ENCODE results near the gene ADAMTSL4.
"Not testable (repeated sequence)": the region's sequence is repeated elsewhere in the genome, so short reads cannot be mapped to it uniquely, and the experiment has no call there.

The ADAMTSL4 gene

GRCh38 chr1:150582371-150582770 lies 33.2 kb downstream of the ADAMTSL4 start:
- no peak for DNase-seq (ENCODE audit: low read depth in 2 of 2)

GRCh38 chr1:150596095-150596892 lies 47.1 kb downstream of the ADAMTSL4 start:
- no peak for DNase-seq (ENCODE audit: low read depth in 2 of 2)

DNA sequence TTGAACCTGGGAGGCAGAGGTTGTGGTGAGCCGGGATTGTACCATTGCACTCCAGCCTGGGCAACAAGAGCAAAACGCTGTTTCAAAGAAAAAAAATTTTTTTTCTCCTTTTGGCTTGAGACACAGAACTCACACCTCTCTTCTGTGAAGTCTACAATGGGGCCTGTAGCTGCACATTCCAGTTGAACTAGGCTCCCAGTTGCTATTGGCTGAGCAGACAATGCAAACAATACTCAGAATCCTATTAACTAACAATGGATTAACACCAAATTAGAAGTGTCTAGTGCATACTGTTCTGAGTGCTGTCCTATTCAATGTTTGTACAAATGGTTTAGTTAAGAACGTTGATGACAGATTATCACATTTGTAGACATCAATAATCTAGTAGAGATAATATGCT lies 47.8 kb downstream of the ADAMTSL4 start:
- DNase-seq (ENCODE audit: low read depth in 2 of 2), result no peak

- not testable (repeated sequence) for DNase-seq (ENCODE audit: low read depth in 2 of 2)
These were observed 49.1 kb downstream of the ADAMTSL4 start for GRCh38 chr1:150598346-150598745.

GRCh38 chr1:150601540-150601939 lies 52.3 kb downstream of the ADAMTSL4 start:
- DNase-seq (ENCODE audit: low read depth in 2 of 2), result no peak

DNA sequence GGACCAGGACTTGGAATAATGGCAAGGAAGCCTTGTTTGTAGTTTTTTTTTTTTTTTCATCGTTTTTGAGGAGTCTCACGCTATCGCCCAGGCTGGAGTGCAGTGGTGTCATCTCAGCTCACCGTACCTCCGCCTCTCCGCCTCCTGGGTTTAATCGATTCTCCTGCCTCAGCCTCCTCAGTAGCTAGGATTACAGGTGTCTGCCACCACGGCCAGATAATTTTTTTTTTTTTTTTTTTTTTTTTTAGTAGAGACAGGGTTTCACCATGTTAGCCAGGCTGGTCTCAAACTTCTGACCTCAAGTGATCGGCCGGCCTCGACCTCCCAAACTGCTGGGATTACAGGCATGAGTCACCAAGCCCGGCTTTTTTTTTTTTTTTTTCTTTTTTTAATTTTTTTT lies 53.2 kb downstream of the ADAMTSL4 start:
- not testable (repeated sequence) for DNase-seq (ENCODE audit: low read depth in 2 of 2)

GRCh38 chr1:150603711-150604110 lies 54.5 kb downstream of the ADAMTSL4 start:
- no peak for DNase-seq (ENCODE audit: low read depth in 2 of 2)

- DNase-seq (ENCODE audit: low read depth in 2 of 2), result no peak
These were observed 55.0 kb downstream of the ADAMTSL4 start for GRCh38 chr1:150604226-150604588.

GRCh38 chr1:150605451-150605731 lies 56.2 kb downstream of the ADAMTSL4 start:
- DNase-seq (ENCODE audit: low read depth in 2 of 2), result not testable (repeated sequence)

GRCh38 chr1:150606463-150607142 lies 57.4 kb downstream of the ADAMTSL4 start:
- DNase-seq (ENCODE audit: low read depth in 2 of 2), result no peak

DNA sequence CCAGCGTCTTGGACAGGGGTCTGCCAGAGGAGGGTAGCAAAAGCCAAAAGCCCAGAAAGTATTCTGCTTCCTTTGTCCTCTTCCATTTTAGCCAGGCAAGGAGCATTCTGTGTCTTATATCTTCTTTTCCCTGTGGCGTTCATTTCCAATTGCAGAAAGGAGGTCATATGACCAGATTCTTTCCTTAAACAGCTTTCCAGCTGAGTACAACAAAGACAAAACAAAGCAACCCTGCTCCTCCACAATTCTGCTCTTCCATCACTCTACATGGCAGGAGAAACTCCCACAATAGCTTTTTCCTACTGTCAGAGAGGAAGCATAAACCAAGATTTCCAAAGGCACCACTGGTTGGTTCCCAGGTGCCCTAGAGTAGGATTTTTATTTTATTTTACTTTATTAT lies 60.5 kb downstream of the ADAMTSL4 start:
- DNase-seq (ENCODE audit: low read depth in 2 of 2), result no peak
